Rectal smooth muscle tissue (tissue), 1 donor: Measurements from ENCODE around the gene TARS2.

Experiments
- H3K27ac ChIP-seq: one replicate; pipeline ENCODE4 v1.7.0; 2013; ENCODE audit warnings: low read depth, low read length, inconsistent platforms
- H3K27me3 ChIP-seq: one replicate; pipeline ENCODE4 v1.7.0; 2013; ENCODE audit warnings: low read length; ENCODE audit not compliant: control insufficient read depth, insufficient read depth
- H3K36me3 ChIP-seq: one replicate; pipeline ENCODE4 v1.7.0; 2013; ENCODE audit warnings: low read length; ENCODE audit not compliant: control insufficient read depth, insufficient read depth
- H3K4me1 ChIP-seq: one replicate; pipeline ENCODE4 v1.7.0; 2013; ENCODE audit warnings: low read length; ENCODE audit not compliant: control insufficient read depth, insufficient read depth
- H3K4me3 ChIP-seq: one replicate; pipeline ENCODE4 v1.7.0; 2013; ENCODE audit warnings: low read length
- H3K9ac ChIP-seq: one replicate; pipeline ENCODE4 v1.7.0; 2013; ENCODE audit warnings: low read length

Gene TARS2

GRCh38 chr1:150548632-150549495, 61.6 kb downstream of the TARS2 start, which contains the start of gene ADAMTSL4:
Gene ADAMTSL4 (plus strand): TSS chr1:150549408. CDS start chr1:150552289, 2,881 bp downstream.
- Histone ChIP-seq H3K4me3 (peak within 1 kb of the TSS; percentile 67), H3K36me3 (no peaks in the 10 kb centered on the region), H3K27me3 (peaks cover 4% of the 10 kb centered on the region), H3K27ac (peak within 1 kb of the TSS; percentile 72), H3K4me1 (no peaks in the 10 kb centered on the region), H3K9ac (no peak within 1 kb of the TSS)

GRCh38 chr1:150549496-150550221, 62.4 kb downstream of the TARS2 start:
- Histone ChIP-seq H3K36me3 (no peaks in the 10 kb centered on the region), H3K4me1 (no peaks in the 10 kb centered on the region), H3K9ac (no peak overlapping the region), H3K4me3 (peak overlapping the region; percentile 55), H3K27me3 (peaks cover 4% of the 10 kb centered on the region), H3K27ac (peak overlapping the region; percentile 72)

DNA sequence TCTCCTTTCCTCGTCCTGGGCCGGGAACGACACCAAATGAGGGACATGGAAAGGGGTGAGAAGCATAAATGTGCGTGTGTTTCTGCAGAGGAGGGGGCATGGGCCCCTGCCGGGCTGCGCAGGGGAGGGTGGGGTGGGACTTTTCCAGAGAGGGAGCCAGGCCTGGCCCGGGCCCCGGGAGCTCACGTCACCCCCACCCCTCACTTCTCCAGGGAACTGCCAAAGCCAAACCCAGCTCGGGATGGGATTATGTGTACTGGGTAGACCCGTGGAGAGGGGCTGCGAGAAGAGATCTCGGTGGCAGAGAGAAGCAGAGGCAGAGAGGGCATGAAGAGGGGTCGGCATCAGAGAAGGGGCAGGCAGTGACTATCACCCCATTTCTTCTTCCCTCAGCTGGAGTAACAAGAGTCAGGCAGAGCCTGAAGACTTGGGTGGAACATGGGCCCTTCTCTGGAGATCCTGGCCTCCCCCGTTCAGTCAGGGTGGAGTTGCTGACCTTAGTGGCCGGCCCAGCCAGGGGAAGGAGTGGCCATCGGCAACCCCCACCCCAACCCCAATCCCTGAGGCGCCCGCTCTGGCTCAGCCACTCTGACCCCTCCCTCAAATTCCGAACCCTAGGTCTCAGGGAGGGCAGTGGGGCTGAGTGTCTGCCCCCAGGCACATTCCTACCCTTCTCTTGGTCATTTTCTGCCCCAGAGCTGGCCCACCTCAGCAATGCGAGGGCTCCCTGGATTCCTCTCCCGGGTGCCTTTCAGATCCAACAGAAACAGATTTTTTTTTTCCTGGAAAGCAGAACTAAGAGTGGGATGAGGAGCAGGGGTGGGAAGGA, 63.2 kb downstream of the TARS2 start:
- Histone ChIP-seq H3K27ac (peak overlapping the region; percentile 72), H3K9ac (no peak overlapping the region), H3K4me3 (peak overlapping the region; percentile 55), H3K27me3 (peaks cover 4% of the 10 kb centered on the region), H3K4me1 (no peaks in the 10 kb centered on the region), H3K36me3 (peaks cover under 1% of the 10 kb centered on the region)

DNA sequence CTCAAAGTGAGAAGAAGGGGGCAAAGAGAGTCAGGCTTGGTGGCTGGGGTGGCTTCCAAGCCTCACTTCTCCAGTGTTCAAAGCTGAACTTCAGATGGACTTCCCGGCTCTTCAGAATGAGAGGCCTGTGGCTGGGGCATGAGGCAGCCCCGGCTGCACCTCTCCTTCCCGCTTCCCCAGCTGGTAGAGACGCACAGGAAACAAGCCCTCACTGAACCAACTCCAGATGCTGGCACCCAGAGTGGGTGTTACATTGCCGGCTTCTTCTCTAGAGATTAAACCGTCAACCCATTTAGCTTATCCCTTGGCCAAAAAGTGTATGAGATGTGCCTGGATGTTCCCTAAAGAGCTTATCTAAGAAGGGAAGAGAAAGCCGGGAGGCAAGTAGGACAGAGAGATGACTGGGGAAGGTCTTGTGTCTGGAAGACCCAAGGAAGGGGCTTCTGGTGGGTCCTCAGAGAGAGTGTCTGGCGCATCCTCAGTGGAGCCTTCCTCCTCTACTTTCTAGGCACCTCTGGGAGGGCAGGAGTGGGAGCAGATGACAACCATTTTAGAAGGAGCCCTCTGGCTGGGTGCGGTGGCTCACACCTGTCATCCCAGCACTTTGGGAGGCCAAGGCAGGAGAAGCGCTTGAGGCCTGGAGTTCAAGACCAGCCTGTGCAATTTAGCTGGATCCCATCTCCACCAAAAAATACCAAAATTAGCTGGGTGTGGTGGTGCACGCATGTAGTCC, 64.0 kb downstream of the TARS2 start:
- Histone ChIP-seq H3K27ac (peak overlapping the region; percentile 49), H3K4me3 (no peak overlapping the region), H3K27me3 (peaks cover 4% of the 10 kb centered on the region), H3K9ac (peak overlapping the region; percentile 46), H3K36me3 (peaks cover 5% of the 10 kb centered on the region), H3K4me1 (no peaks in the 10 kb centered on the region)

DNA sequence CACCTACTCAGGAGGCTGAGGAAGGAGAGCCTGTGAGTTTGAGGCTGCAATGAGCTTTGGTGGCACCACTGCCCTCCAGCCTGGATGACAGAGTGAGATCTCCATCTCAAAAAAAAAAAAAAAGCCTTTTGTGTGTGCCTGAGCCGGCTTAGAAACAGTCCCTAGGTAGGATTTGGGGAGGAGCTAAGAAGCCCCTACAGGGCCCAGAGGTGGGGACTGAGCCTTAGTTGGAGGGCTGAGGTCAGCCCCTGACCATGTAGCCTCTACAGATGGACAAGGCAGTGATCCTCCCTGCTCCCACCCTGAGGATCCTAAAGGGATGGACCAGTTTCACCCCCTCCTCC, 64.5 kb downstream of the TARS2 start:
- Histone ChIP-seq H3K27ac (peak overlapping the region; percentile 49), H3K4me3 (no peak overlapping the region), H3K27me3 (peaks cover 4% of the 10 kb centered on the region), H3K9ac (no peak overlapping the region), H3K4me1 (no peaks in the 10 kb centered on the region), H3K36me3 (peaks cover 5% of the 10 kb centered on the region)

GRCh38 chr1:150552128-150552910, 65.1 kb downstream of the TARS2 start:
- H3K4me3 ChIP-seq, result no peak overlapping the region
- peaks cover 5% of the 10 kb centered on the region for H3K36me3 ChIP-seq
- no peaks in the 10 kb centered on the region for H3K4me1 ChIP-seq
- H3K27me3 ChIP-seq, result peaks cover 4% of the 10 kb centered on the region
- no peak overlapping the region for H3K9ac ChIP-seq
- H3K27ac ChIP-seq, result peak overlapping the region; percentile 49

GRCh38 chr1:150552911-150553289, 65.7 kb downstream of the TARS2 start:
- peaks cover 4% of the 10 kb centered on the region for H3K27me3 ChIP-seq
- peaks cover 5% of the 10 kb centered on the region for H3K36me3 ChIP-seq
- no peak overlapping the region for H3K9ac ChIP-seq
- no peak overlapping the region for H3K4me3 ChIP-seq
- no peak overlapping the region for H3K27ac ChIP-seq
- H3K4me1 ChIP-seq, result no peaks in the 10 kb centered on the region

DNA sequence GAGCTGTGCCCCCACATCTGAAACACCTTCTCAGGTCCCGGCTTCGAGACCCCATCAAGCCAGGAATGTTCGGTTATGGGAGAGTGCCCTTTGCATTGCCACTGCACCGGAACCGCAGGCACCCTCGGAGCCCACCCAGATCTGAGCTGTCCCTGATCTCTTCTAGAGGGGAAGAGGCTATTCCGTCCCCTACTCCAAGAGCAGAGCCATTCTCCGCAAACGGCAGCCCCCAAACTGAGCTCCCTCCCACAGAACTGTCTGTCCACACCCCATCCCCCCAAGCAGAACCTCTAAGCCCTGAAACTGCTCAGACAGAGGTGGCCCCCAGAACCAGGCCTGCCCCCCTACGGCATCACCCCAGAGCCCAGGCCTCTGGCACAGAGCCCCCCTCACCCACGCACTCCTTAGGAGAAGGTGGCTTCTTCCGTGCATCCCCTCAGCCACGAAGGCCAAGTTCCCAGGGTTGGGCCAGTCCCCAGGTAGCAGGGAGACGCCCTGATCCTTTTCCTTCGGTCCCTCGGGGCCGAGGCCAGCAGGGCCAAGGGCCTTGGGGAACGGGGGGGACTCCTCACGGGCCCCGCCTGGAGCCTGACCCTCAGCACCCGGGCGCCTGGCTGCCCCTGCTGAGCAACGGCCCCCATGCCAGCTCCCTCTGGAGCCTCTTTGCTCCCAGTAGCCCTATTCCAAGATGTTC, 66.3 kb downstream of the TARS2 start:
- Histone ChIP-seq H3K36me3 (peaks cover 5% of the 10 kb centered on the region), H3K9ac (no peak overlapping the region), H3K4me1 (no peaks in the 10 kb centered on the region), H3K27me3 (peaks cover 4% of the 10 kb centered on the region), H3K27ac (no peak overlapping the region), H3K4me3 (no peak overlapping the region)

- Histone ChIP-seq H3K27ac (no peak overlapping the region), H3K4me1 (no peaks in the 10 kb centered on the region), H3K9ac (no peak overlapping the region)
These were observed 66.8 kb downstream of the TARS2 start for GRCh38 chr1:150554086-150554452.

GRCh38 chr1:150555198-150555970, 68.2 kb downstream of the TARS2 start:
- no peak overlapping the region for H3K9ac ChIP-seq
- H3K27me3 ChIP-seq, result peaks cover 4% of the 10 kb centered on the region
- no peak overlapping the region for H3K27ac ChIP-seq
- H3K4me1 ChIP-seq, result peaks cover 4% of the 10 kb centered on the region
- no peak overlapping the region for H3K4me3 ChIP-seq
- H3K36me3 ChIP-seq, result peaks cover 5% of the 10 kb centered on the region

More at GRCh38 chr1:150554086-150554452, 66.8 kb downstream of the TARS2 start:
- Histone ChIP-seq H3K27me3 (peaks cover 4% of the 10 kb centered on the region), H3K36me3 (peaks cover 5% of the 10 kb centered on the region), H3K4me3 (no peak overlapping the region)
